Naive B cell (primary cell): Measurements from ENCODE around the gene ITGAL. TPM values are rescaled to one million over a fixed set of nuclear protein-coding genes. Genes with fewer than 3 reads are reported as not detected.
A peak's percentile ranks its signal among the peaks of the same experiment; 100 is the strongest.

Experiments used
- ATAC-seq, 2 donors: fragments of 150-1000 bp; cut with Tn5 transposase; 2 replicates each; pipeline ENCODE4 v1.10.0; 2021; ENCODE audit warnings: low read depth in 2 of 2, mild to moderate bottlenecking in 2 of 2, moderate library complexity in 2 of 2
- DNase-seq: peaks from one replicate; pipeline ENCODE4 v3.0.0; 2022
- H3K27ac Mint-ChIP-seq, 6 donors: one replicate each; pipeline ENCODE4 v1.8.0; 2020 to 2022; ENCODE audit warnings: mild to moderate bottlenecking in 6 of 6, mixed read lengths in 6 of 6, moderate library complexity in 5 of 6, inconsistent platforms in 2 of 6
- H3K27me3 Mint-ChIP-seq, 3 donors: one replicate each; pipeline ENCODE4 v1.8.0; 2021 to 2022; ENCODE audit warnings: mixed read lengths in 3 of 3, mild to moderate bottlenecking in 1 of 3
- H3K36me3 Mint-ChIP-seq, 2 donors: one replicate each; pipeline ENCODE4 v1.8.0; 2020 to 2022; ENCODE audit warnings: mixed read lengths in 2 of 2, inconsistent platforms in 1 of 2, mild to moderate bottlenecking in 1 of 2
- H3K4me1 Mint-ChIP-seq, 3 donors: one replicate each; pipeline ENCODE4 v1.8.0; 2020 to 2022; ENCODE audit warnings: mixed read lengths in 3 of 3, inconsistent platforms in 1 of 3, mild to moderate bottlenecking in 1 of 3, moderate library complexity in 1 of 3
- H3K4me3 Mint-ChIP-seq, 8 donors: one replicate each; pipeline ENCODE4 v1.8.0; 2020 to 2022; ENCODE audit warnings: mild to moderate bottlenecking in 8 of 8, mixed read lengths in 8 of 8, moderate library complexity in 8 of 8, inconsistent platforms in 2 of 8
- H3K9me3 Mint-ChIP-seq, 7 donors: one replicate each; pipeline ENCODE4 v1.8.0; 2020 to 2022; ENCODE audit warnings: mixed read lengths in 7 of 7, mild to moderate bottlenecking in 5 of 7, inconsistent platforms in 2 of 7, moderate library complexity in 1 of 7
- polyA plus RNA-seq, 6 donors: library from polyadenylated mRNA; unstranded; fragments of 300-500 nt; fragmentation: Illumina TruSeq; gene quantifications; one replicate each; pipeline ENCODE4 v1.2.3, GENCODE V29; 2021; ENCODE audit warnings: low read depth in 6 of 6

ITGAL gene
- polyA plus RNA-seq, result 10 to 100 TPM; 21.3 to 36.8 (median 25.6) TPM

DNA sequence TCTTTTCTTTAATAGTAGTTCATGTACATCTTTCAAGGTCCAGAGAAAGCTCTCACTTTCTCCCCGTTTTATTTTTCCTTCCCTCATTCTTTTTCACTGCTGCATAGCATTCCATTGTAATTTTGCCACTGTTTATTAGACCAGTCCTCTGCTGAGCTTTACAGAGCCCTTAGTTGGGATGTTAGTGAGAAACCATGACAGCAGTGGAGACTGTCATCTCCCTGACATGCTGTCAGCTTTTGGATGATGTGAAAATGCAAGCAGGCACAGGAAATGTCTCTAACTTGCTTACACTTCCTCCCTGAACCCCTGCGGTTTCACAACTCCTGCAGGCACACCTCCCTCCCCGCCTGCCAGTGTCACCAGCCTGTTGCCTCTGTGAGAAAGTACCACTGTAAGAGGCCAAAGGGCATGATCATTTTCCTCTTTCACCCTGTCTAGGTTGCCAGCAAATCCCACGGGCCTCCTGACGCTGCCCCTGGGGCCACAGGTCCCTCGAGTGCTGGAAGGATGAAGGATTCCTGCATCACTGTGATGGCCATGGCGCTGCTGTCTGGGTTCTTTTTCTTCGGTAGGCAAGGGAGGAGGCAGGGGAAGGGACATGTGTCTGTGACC lies at the start of gene ITGAL:
ITGAL (plus strand) TSS at position 415 of the 615 bp plus-strand sequence; CDS start at position 511, 96 bp downstream.
- ATAC-seq (peak; percentile 82 to 85), DNase-seq (peak; percentile 67)
- Mint-ChIP-seq H3K27ac (peak within 1 kb of the TSS; percentile 94 to 97 (median 96)), H3K36me3 (peaks cover 0 to 11% of the 10 kb centered on the region in 2 donors), H3K4me1 (peaks cover 23 to 49% (median 32%) of the 10 kb centered on the region in 3 donors), H3K4me3 (peak within 1 kb of the TSS; percentile 83 to 97 (median 92)), H3K27me3 (no peaks in the 10 kb centered on the region), H3K9me3 (peaks cover 0 to 2% (median 0%) of the 10 kb centered on the region in 7 donors)

DNA sequence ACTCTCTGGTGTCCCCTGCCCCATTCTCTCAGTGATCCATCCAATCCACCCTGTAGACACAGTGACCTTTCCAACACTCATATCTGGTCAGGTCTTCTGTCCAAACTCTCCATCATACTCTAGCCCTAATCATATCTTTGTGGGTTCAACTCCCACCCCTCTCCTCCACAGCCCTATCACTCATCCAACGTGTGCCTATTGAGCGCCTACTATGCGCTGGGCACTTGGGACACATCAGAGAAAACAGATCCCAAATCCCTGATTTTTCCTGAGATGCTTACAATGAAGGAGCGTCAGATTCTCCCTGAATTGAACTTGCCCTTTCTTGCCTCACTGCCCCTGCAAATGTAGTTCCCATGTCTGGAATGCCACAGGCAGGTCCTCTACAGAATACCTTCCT lies 44.5 kb upstream of the ITGAL start:
- ATAC-seq, result no peak
- peaks cover 5 to 15% (median 9%) of the 10 kb centered on the region in 3 donors for H3K4me1 Mint-ChIP-seq

DNA sequence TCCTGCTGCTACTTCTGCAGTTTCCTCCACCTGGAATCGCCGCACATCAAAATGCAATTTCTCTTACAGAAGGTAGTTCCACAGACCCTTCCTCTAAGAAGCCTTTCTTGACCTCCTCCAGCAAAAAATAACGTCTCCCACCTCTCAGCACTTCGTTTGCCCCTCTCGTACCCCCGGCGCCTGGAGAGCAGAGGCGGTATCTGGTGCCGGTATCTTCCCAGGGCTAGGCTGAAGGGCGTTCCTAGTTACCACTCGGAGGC lies 43.2 kb upstream of the ITGAL start:
- DNase-seq (no peak), ATAC-seq (no peak)
- Mint-ChIP-seq H3K27me3 (no peaks in the 10 kb centered on the region), H3K27ac (peak overlapping the region in 1 of 6 donors; percentile 14), H3K4me1 (peaks cover 5 to 15% (median 9%) of the 10 kb centered on the region in 3 donors), H3K9me3 (no peaks in the 10 kb centered on the region), H3K36me3 (peaks cover 5 to 8% of the 10 kb centered on the region in 2 donors), H3K4me3 (no peak overlapping the region)

More for the DNA sequence above, 44.5 kb upstream of the ITGAL start:
- no peak for DNase-seq
- peak overlapping the region in 3 of 6 donors; percentile 67 to 92 (median 67) for H3K27ac Mint-ChIP-seq
- H3K4me3 Mint-ChIP-seq, result peak overlapping the region in 5 of 8 donors; percentile 0 to 78 (median 58)
- no peaks in the 10 kb centered on the region for H3K9me3 Mint-ChIP-seq
- H3K27me3 Mint-ChIP-seq, result no peaks in the 10 kb centered on the region
- peaks cover 5 to 8% of the 10 kb centered on the region in 2 donors for H3K36me3 Mint-ChIP-seq

DNA sequence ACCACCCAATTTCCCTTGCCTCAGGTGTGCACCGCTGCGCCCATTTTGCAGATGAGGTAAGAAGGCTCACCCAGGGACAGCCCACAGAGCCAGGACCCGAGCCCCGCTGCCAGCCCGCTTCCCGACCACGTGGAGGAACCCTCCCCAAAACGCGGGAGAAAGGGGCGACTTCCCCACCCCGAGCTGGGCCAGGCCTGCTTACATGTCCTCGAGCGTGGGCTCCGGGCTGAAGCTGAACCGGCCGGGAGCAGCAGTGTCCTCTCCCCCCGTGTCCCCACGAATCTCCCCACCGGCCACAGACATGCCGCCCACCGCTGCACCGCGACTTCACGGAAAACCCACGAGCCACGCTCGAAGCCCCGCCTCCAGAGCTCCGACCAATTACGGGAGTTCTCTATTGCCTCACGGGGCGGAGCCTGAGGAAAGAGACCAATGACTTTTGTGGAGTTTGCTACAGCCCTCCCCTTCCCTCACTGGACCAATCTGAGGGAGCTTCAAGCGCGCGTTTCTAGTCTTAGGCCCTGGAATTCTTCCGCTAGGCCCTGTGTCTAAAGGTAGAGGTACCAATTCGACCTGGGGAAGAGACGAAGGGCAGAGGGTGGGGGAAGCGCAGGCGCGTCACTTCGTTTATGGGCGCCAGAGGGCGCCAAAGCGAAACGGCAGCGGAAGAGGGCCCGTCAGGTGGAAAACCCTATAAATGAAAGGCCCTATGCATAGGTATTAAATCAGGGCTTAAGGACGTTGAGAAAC lies 42.7 kb upstream of the ITGAL start, which contains the start of gene DCTPP1:
DCTPP1 (minus strand) TSS at position 353 of the 750 bp plus-strand sequence; CDS start at position 303, 50 bp downstream.
- Mint-ChIP-seq H3K36me3 (peaks cover 5 to 8% of the 10 kb centered on the region in 2 donors), H3K4me3 (no peak within 1 kb of the TSS), H3K27ac (peak within 1 kb of the TSS in 1 of 6 donors; percentile 14), H3K4me1 (peaks cover 9 to 15% (median 9%) of the 10 kb centered on the region in 3 donors), H3K27me3 (no peaks in the 10 kb centered on the region), H3K9me3 (no peaks in the 10 kb centered on the region)
- DNase-seq (peak; percentile 96), ATAC-seq (peak; percentile 95 to 97)

DNA sequence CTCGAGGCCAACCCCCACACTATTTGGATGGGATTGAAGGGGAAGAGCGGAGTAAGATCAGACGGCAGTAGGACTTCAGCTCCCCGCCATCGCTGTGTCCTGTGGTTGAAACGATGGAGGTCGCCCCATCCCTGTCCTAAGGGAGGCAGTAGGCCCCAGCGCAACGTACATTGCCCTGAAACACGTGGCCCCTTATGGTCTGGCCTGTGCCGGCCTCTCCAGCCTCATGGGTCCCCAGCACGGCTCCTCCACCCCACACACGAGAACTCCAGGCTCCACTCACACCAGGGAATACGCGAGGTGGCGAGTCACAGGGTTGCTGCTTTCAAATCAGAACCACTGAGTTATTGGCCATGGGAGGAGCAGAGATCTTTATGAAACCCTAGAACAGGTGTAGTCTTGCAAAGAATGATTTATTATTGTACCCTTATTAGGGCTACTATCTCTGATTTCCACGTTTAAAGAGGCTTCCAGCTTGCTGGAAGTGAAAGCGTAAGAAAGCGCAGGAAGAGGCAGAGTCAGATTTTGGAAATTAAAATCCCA lies 42.0 kb upstream of the ITGAL start:
- H3K27me3 Mint-ChIP-seq, result no peaks in the 10 kb centered on the region
- H3K9me3 Mint-ChIP-seq, result no peaks in the 10 kb centered on the region
- no peak overlapping the region for H3K4me3 Mint-ChIP-seq
- DNase-seq (no peak), ATAC-seq (peak; percentile 5 to 10)
- H3K27ac Mint-ChIP-seq, result no peak overlapping the region
- H3K4me1 Mint-ChIP-seq, result peaks cover 9 to 15% (median 11%) of the 10 kb centered on the region in 3 donors
- peaks cover 5 to 8% of the 10 kb centered on the region in 2 donors for H3K36me3 Mint-ChIP-seq

DNA sequence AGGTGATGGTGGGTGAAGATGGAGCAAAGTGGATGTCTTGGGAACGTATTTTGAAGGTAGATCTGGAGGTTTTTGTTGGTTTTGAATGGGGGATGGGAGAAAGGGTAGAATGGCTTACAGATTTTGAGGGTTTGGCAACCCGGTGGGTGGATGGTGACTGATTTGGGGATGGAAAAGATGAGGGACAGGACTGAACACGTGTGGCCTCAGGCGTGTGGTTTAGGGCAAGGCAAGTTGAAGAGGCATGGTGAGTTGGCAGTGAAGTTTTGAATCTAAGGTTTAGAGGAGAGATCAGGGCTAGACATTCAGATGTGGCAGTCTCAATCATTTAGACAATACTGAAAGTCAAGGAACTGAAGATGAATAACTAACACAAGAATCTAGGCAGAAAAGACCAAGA lies 37.7 kb upstream of the ITGAL start:
- ATAC-seq (no peak), DNase-seq (no peak)
- H3K27me3 Mint-ChIP-seq, result no peaks in the 10 kb centered on the region
- no peak overlapping the region for H3K4me3 Mint-ChIP-seq
- H3K9me3 Mint-ChIP-seq, result no peaks in the 10 kb centered on the region
- peaks cover under 1 to 20% (median 15%) of the 10 kb centered on the region in 3 donors for H3K4me1 Mint-ChIP-seq
- no peak overlapping the region for H3K27ac Mint-ChIP-seq
- H3K36me3 Mint-ChIP-seq, result no peaks in the 10 kb centered on the region

DNA sequence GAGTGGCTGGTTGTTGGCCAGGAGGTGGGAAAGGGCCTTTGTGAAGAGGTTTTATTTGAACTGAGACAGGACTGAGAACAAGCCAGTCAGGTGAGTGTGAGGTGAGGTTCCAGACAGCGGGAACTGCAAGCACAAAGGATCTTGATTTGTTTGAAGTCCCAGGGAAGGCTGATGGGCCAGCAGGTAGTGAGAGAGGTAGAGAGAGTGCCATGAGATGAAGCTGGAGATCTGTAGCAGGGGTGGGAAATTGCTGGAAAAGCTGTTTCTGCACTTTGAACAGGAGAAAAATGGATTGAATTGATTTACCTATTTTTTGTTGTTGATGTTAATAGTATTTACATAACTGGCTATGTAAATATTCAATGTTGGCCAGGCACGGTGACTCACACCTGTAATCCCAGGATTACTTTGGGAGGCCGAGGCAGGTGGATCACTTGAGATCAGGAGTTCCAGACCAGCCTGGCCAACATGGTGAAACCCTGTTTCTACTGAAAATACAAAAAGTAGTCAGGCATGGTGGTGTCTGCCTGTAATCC lies 35.0 kb upstream of the ITGAL start:
- H3K27ac Mint-ChIP-seq, result peak overlapping the region in 1 of 6 donors; percentile 69
- H3K27me3 Mint-ChIP-seq, result no peaks in the 10 kb centered on the region
- no peaks in the 10 kb centered on the region for H3K9me3 Mint-ChIP-seq
- no peak for DNase-seq
- no peak for ATAC-seq
- peaks cover 7 to 34% (median 24%) of the 10 kb centered on the region in 3 donors for H3K4me1 Mint-ChIP-seq
- no peak overlapping the region for H3K4me3 Mint-ChIP-seq
- no peaks in the 10 kb centered on the region for H3K36me3 Mint-ChIP-seq

DNA sequence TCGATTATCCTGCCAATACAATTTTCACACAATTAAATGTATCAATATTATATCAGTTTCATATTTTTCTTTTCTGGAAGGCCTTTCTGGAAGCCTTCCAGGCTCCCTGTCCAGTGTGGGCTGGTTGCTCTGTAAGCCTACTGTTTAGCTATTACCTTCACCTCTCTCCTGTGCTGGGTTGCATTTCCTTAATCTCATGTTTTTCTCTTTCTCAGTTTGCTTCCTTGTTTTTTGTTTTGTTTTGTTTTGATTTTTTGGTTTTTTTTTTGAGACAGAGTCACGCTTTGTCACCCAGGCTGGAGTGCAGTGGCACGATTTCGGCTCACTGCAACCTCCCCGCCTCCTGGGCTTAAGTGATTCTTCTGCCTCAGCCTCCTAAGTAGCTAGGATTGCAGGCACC lies 33.7 kb upstream of the ITGAL start:
- peak overlapping the region in 4 of 8 donors; percentile 36 to 82 (median 60) for H3K4me3 Mint-ChIP-seq
- DNase-seq (no peak), ATAC-seq (peak; percentile 53 to 63)
- H3K9me3 Mint-ChIP-seq, result no peaks in the 10 kb centered on the region
- no peaks in the 10 kb centered on the region for H3K27me3 Mint-ChIP-seq
- peak overlapping the region in 3 of 6 donors; percentile 13 to 76 (median 27) for H3K27ac Mint-ChIP-seq
- peaks cover 13 to 43% (median 34%) of the 10 kb centered on the region in 3 donors for H3K4me1 Mint-ChIP-seq
- H3K36me3 Mint-ChIP-seq, result peaks cover 8 to 9% of the 10 kb centered on the region in 2 donors

DNA sequence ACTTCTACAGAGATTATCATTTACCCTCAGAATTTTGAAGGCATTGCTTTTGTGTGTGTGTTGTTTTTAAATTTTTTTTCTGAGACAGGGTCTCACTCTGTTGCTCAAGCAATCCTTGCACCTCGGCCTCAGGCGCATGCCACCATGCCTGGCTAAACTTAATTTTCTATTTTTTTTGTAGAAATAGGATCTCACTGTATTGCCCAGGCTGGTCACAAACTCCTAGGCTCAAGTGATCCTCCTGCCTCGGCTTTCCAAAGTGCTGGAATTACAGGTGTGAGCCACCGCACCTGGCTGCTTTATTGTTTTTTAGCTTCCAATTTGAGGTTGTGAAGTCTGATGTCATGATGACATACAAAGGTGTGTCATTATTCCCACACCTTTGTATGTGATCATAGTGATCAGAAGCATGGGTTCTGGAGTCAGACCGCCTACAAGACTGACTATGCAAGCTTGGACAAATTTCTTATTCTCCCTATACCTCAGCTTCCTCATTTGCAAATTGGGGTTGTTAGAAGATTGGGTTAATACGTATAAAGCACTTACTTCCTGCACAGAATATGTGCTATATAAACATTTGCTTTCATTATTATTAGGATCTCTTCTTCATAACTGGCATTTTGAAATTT lies 32.7 kb upstream of the ITGAL start:
- Mint-ChIP-seq H3K4me1 (peaks cover 19 to 53% (median 36%) of the 10 kb centered on the region in 3 donors), H3K4me3 (peak overlapping the region in 5 of 8 donors; percentile 27 to 82 (median 45)), H3K27ac (peak overlapping the region in 2 of 6 donors; percentile 24 to 64), H3K36me3 (peaks cover 8 to 12% of the 10 kb centered on the region in 2 donors), H3K9me3 (no peaks in the 10 kb centered on the region), H3K27me3 (no peaks in the 10 kb centered on the region)
- DNase-seq (no peak), ATAC-seq (peak; percentile 80 to 84)

DNA sequence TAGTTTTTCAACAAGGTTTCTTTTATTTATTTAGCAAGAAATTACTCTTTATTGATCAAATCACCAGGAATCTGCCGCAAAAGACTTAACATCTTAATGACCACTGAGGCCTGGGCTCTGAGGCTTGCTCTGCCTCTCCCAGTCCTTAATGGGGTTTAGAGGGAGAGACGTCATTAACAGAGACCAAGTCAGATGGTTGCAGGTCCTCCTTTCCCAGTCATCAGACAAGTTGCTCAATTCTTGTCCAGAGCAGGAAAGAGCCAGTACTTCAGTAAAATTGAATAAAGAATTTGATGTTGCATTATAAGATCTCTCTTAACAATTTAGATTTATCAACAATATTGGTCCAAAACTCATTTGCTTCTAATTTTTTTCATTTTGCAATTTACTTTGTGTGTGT lies 28.9 kb upstream of the ITGAL start:
- DNase-seq (no peak), ATAC-seq (no peak)
- Mint-ChIP-seq H3K27me3 (no peaks in the 10 kb centered on the region), H3K4me3 (peak overlapping the region; percentile 67 to 98 (median 90)), H3K27ac (peak overlapping the region in 2 of 6 donors; percentile 51 to 78), H3K4me1 (peaks cover 33 to 64% (median 54%) of the 10 kb centered on the region in 3 donors), H3K36me3 (peaks cover 8 to 12% of the 10 kb centered on the region in 2 donors), H3K9me3 (no peaks in the 10 kb centered on the region)

DNA sequence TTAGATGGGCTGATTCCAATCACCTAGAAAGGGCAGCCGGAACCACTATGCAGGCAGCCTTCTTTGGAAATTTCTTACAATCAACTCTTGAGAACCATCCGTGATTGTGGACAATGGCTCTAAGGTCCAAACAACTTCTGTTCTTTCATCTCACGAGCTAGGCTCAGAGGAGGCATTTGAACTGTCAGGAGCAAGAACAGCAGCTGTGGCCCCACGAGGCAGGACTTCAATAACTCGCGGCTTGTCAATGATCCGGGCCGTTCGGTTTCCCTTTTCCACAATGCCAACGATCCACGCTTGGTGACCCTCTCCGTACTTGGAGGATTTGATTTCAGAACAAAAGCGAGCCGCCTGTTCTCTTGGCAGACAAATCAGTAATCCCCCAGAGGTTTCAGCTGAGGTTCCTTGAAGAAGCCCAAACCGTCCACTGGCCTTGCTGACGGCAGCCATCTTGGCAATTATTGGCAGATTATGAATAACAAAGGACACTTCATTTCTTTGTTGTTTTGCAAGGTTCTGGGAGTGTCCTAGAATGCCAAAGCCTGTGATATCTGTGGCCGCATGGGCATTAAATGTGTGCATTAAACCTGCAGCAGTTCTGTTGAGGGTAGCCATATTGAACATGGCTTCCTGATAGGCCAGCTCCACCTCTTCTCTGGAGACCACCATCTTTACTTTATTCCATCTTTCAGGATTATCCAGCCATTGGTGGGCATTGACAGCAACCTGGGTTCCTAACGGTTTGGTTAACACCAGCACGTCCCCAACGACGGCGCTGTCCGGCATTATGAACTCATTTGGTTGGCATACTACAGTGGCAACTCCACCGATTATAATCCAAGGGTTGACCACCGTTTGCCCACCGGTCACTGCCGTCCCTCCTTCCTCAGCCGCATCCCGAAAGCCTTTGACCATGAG lies 28.1 kb upstream of the ITGAL start:
- Mint-ChIP-seq H3K4me1 (peaks cover 33 to 60% (median 50%) of the 10 kb centered on the region in 3 donors), H3K36me3 (peaks cover 8 to 12% of the 10 kb centered on the region in 2 donors), H3K9me3 (no peaks in the 10 kb centered on the region), H3K27me3 (no peaks in the 10 kb centered on the region), H3K4me3 (peak overlapping the region; percentile 86 to 98 (median 95)), H3K27ac (peak overlapping the region in 5 of 6 donors; percentile 15 to 95 (median 81))
- ATAC-seq, result no peak
- no peak for DNase-seq

DNA sequence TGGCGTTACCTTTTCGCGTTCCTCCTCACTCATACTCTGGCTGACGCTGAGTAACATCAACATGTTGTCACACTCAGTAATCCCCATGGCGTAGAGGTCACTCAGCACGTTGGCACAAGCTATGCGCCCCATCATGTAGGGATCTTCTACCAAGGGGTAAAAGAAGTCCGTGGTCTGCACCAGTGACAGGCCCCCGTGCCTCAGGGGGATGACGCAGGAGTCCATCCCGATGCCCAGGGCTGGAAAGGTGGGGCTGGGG lies 27.5 kb upstream of the ITGAL start:
- Mint-ChIP-seq H3K4me3 (peak overlapping the region; percentile 86 to 98 (median 95)), H3K27ac (peak overlapping the region in 3 of 6 donors; percentile 81 to 95 (median 87)), H3K4me1 (peaks cover 29 to 58% (median 44%) of the 10 kb centered on the region in 3 donors), H3K27me3 (no peaks in the 10 kb centered on the region), H3K9me3 (no peaks in the 10 kb centered on the region), H3K36me3 (peaks cover 8 to 12% of the 10 kb centered on the region in 2 donors)
- DNase-seq (no peak), ATAC-seq (peak in 1 of 2 donors; percentile 6)
